ENCODE results near the gene IP6K3.

GRCh38 chr6:33754222-33754621 lies 7.5 kb upstream of the IP6K3 start:
- no peak for TF ChIP-seq CTCF (IDR thresholded peaks at IDR 0.05; ENCODE audit: insufficient read depth, low read length)
- TF ChIP-seq POLR2AphosphoS5 (IDR thresholded peaks at IDR 0.05; ENCODE audit: low read depth): no peak
- TF ChIP-seq REST (IDR thresholded peaks at IDR 0.05; ENCODE audit: insufficient replicate concordance, low read depth): no peak
- no peak for TF ChIP-seq GABPA (IDR thresholded peaks at IDR 0.05; ENCODE audit: low read depth)
- TF ChIP-seq SPI1 (IDR thresholded peaks at IDR 0.05; ENCODE audit: borderline replicate concordance, low read depth): no peak

Data from HL-60 (cell line).